Measurements from ENCODE around the gene PDCD6IP.
A peak's percentile ranks its signal among the peaks of the same experiment; 100 is the strongest.

Gene PDCD6IP

GRCh38 chr3:33901862-33902563 lies 103.6 kb downstream of the PDCD6IP start:
- no peak for FAIRE-seq
- no peak for DNase-seq (ENCODE audit: insufficient read length)

GRCh38 chr3:33904730-33905129 lies 106.3 kb downstream of the PDCD6IP start:
- FAIRE-seq (no peak), DNase-seq (ENCODE audit: insufficient read length) (no peak)
- TF ChIP-seq POLR2AphosphoS5 (IDR thresholded peaks at IDR 0.05; ENCODE audit: low read depth, low read length): no peak
- no peak for TF ChIP-seq TAF1 (IDR thresholded peaks at IDR 0.05; ENCODE audit: borderline replicate concordance, low read depth, low read length)
- TF ChIP-seq POLR2A (IDR thresholded peaks at IDR 0.05; ENCODE audit: low read depth, low read length): no peak

More at GRCh38 chr3:33901862-33902563, 103.6 kb downstream of the PDCD6IP start:
- TF ChIP-seq POLR2AphosphoS5 (IDR thresholded peaks at IDR 0.05; ENCODE audit: low read depth, low read length) (no peak), POLR2A (IDR thresholded peaks at IDR 0.05; ENCODE audit: low read depth, low read length) (no peak), TAF1 (IDR thresholded peaks at IDR 0.05; ENCODE audit: borderline replicate concordance, low read depth, low read length) (no peak)

- DNase-seq (ENCODE audit: insufficient read length): no peak
- TF ChIP-seq POLR2AphosphoS5 (IDR thresholded peaks at IDR 0.05; ENCODE audit: low read depth, low read length): no peak
- TF ChIP-seq TAF1 (IDR thresholded peaks at IDR 0.05; ENCODE audit: borderline replicate concordance, low read depth, low read length): no peak
- no peak for TF ChIP-seq POLR2A (IDR thresholded peaks at IDR 0.05; ENCODE audit: low read depth, low read length)
- no peak for FAIRE-seq
Observed at GRCh38 chr3:33908250-33908851, 109.9 kb downstream of the PDCD6IP start.

GRCh38 chr3:33909547-33909946 lies 111.1 kb downstream of the PDCD6IP start:
- TF ChIP-seq POLR2A (IDR thresholded peaks at IDR 0.05; ENCODE audit: low read depth, low read length): no peak
- TF ChIP-seq TAF1 (IDR thresholded peaks at IDR 0.05; ENCODE audit: borderline replicate concordance, low read depth, low read length): no peak
- TF ChIP-seq POLR2AphosphoS5 (IDR thresholded peaks at IDR 0.05; ENCODE audit: low read depth, low read length): no peak
- DNase-seq (ENCODE audit: insufficient read length) (no peak), FAIRE-seq (no peak)

GRCh38 chr3:33910031-33910430 lies 111.6 kb downstream of the PDCD6IP start:
- DNase-seq (ENCODE audit: insufficient read length) (no peak), FAIRE-seq (no peak)
- TF ChIP-seq POLR2A (IDR thresholded peaks at IDR 0.05; ENCODE audit: low read depth, low read length): no peak
- TF ChIP-seq POLR2AphosphoS5 (IDR thresholded peaks at IDR 0.05; ENCODE audit: low read depth, low read length): no peak
- TF ChIP-seq TAF1 (IDR thresholded peaks at IDR 0.05; ENCODE audit: borderline replicate concordance, low read depth, low read length): no peak

- TF ChIP-seq POLR2A (IDR thresholded peaks at IDR 0.05; ENCODE audit: low read depth, low read length) (no peak), TAF1 (IDR thresholded peaks at IDR 0.05; ENCODE audit: borderline replicate concordance, low read depth, low read length) (no peak), POLR2AphosphoS5 (IDR thresholded peaks at IDR 0.05; ENCODE audit: low read depth, low read length) (no peak)
- DNase-seq (ENCODE audit: insufficient read length) (no peak), FAIRE-seq (no peak)
Observed at GRCh38 chr3:33911525-33912322, 113.3 kb downstream of the PDCD6IP start.

- no peak for FAIRE-seq
- TF ChIP-seq POLR2A (IDR thresholded peaks at IDR 0.05; ENCODE audit: low read depth, low read length) (no peak), TAF1 (IDR thresholded peaks at IDR 0.05; ENCODE audit: borderline replicate concordance, low read depth, low read length) (no peak), POLR2AphosphoS5 (IDR thresholded peaks at IDR 0.05; ENCODE audit: low read depth, low read length) (no peak)
- no peak for DNase-seq (ENCODE audit: insufficient read length)
Observed at GRCh38 chr3:33914212-33914611, 115.8 kb downstream of the PDCD6IP start.

- no peak for FAIRE-seq
- no peak for DNase-seq (ENCODE audit: insufficient read length)
- TF ChIP-seq POLR2AphosphoS5 (IDR thresholded peaks at IDR 0.05; ENCODE audit: low read depth, low read length): no peak
- no peak for TF ChIP-seq TAF1 (IDR thresholded peaks at IDR 0.05; ENCODE audit: borderline replicate concordance, low read depth, low read length)
- TF ChIP-seq POLR2A (IDR thresholded peaks at IDR 0.05; ENCODE audit: low read depth, low read length): no peak
Observed at GRCh38 chr3:33914731-33915379, 116.4 kb downstream of the PDCD6IP start.

- FAIRE-seq (no peak), DNase-seq (ENCODE audit: insufficient read length) (no peak)
- no peak for TF ChIP-seq POLR2AphosphoS5 (IDR thresholded peaks at IDR 0.05; ENCODE audit: low read depth, low read length)
- TF ChIP-seq POLR2A (IDR thresholded peaks at IDR 0.05; ENCODE audit: low read depth, low read length): no peak
- TF ChIP-seq TAF1 (IDR thresholded peaks at IDR 0.05; ENCODE audit: borderline replicate concordance, low read depth, low read length): no peak
Observed at GRCh38 chr3:33915796-33916546, 117.5 kb downstream of the PDCD6IP start.

GRCh38 chr3:33918126-33918756 lies 119.8 kb downstream of the PDCD6IP start:
- FAIRE-seq: peak; percentile 21
- no peak for DNase-seq (ENCODE audit: insufficient read length)
- TF ChIP-seq POLR2A (IDR thresholded peaks at IDR 0.05; ENCODE audit: low read depth, low read length): no peak
- TF ChIP-seq TAF1 (IDR thresholded peaks at IDR 0.05; ENCODE audit: borderline replicate concordance, low read depth, low read length): no peak
- TF ChIP-seq POLR2AphosphoS5 (IDR thresholded peaks at IDR 0.05; ENCODE audit: low read depth, low read length): no peak

All from GM12892 (cell line).